NCI-H1105 treated with DMSO at 0.1 percent for 48 hours (cell line): ENCODE results near the gene MYADML2.

ENCODE experiments used
- DNase-seq: peaks from one replicate; lab custom pipeline; 2025; lab: John Stamatoyannopoulos, UW

The MYADML2 gene

GRCh38 chr17:81978524-81979298 is 31.7 kb upstream of the MYADML2 start:
- DNase-seq, result no peak

DNA sequence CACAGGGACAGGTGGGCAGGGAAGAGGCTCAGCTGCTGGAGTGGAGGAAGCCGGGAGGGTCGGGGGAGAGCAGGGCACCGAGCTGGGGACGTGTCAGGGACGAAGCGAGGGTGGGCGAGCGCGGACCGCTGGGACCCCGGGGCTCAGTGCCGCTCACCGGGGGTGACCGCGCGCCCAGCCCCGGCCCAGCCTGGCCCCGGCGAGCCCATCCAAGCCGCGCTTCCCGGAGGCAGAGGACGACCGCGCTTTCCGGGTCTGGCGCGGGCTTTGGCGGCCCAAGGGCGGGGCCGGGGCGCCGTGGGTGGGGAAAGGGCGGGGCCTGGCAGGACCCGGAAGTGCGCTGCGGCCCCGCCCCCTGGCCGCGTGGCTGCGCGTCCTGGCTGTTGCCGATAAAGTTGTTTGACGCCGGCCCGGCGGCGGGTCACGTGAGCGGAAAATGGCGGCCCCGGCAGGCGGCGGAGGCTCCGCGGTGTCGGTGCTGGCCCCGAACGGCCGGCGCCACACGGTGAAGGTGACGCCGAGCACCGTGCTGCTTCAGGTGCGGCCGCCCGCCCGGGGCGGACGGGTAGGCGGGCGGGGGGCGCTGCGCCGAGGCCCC is 30.3 kb upstream of the MYADML2 start, which contains the start of gene ASPSCR1:
TSS of gene ASPSCR1 (plus strand) at position 419 of the 598 bp plus-strand sequence. CDS start at position 437, 18 bp downstream.
- DNase-seq, result peak; percentile 74

DNA sequence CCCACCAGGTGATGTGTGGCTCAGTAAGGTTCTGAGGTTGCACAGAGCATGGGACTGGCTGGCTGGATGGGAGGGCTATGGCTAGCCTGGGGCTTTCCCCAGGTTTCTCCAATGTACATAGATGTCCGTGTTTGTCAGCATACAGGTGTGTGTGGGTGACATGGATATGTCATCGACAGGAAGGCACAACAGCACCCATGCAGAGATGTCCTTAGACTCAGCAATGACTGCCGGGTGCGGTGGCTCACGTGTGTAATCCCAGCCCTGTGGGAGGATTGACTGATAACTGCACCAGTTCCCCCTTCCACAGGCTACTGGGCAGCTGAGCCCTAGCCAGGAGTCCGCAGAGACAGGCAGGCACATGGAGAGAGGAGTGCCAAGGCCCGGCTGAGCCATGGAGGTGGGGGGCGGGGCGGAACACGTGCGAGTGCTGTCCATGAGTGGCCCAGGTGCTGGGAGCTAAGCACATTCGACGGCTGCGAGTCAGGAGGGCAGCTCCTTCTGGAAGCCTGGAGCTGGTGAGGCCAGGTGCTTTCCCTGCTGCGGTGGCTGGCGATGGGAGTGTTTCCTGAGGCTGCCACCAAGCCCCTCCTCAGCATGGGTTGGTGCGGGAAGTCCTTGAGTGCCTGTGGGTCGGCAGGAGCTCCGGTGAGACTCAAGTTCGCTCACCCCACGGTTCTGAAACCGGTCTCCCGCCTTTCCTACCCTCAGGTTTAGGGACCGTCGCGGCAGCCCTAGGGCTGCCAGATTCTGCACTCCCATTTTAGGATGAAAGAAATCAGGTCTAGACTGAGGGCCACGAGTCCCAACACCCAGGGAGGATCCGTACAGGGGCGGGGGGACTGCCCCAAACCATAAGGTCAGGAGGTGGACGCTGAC is 29.5 kb upstream of the MYADML2 start:
- DNase-seq, result peak; percentile 24

GRCh38 chr17:81973432-81973831 is 26.4 kb upstream of the MYADML2 start:
- no peak for DNase-seq

DNA sequence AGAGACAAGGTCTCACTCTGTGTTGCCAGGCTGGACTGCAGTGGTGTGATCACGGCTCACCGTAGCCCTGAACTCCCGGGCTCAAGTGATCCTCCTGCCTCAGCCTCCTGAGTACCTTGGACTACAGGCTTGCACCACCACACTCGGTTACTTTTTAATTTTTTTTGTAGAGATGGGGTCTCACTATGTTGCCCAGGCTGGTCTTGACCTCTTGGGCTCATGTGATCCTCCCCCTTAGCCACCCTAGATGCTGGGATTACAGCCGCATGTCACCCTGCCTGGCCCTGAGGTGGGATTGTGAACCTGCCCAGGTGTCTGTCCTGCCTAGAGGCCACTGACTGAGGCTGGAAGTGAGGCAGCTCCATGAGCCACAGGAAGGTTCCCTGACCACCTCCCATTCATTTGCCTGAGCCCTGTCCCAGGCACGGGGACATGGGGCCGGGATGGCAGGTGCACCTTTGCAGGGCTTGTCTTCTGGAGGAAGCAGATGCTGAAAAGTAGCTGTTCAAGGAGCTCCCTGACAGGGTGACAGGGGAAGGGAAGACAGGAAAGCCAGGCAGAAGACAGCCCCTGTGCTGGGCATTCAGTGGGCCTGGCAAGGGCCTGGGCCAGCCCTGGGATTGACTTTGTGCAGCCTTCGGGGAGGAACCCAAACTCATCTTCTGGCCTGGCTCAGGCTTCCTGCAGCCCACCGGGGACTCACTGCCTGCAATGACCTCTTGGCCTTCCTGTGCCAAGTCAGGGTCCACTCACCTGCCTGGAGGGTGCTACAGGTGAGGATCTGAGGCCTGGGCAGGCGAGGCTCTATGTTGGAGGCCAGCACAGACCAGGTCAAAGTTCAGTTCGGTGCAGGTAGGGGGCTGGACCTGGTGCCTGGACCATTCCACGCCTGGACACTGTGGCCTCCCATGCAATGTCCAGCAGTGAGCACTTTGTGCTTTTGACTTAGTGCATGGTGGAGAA is 22.1 kb upstream of the MYADML2 start:
- DNase-seq, result no peak

- no peak for DNase-seq
Observed at GRCh38 chr17:81968396-81968745, 21.3 kb upstream of the MYADML2 start.

DNA sequence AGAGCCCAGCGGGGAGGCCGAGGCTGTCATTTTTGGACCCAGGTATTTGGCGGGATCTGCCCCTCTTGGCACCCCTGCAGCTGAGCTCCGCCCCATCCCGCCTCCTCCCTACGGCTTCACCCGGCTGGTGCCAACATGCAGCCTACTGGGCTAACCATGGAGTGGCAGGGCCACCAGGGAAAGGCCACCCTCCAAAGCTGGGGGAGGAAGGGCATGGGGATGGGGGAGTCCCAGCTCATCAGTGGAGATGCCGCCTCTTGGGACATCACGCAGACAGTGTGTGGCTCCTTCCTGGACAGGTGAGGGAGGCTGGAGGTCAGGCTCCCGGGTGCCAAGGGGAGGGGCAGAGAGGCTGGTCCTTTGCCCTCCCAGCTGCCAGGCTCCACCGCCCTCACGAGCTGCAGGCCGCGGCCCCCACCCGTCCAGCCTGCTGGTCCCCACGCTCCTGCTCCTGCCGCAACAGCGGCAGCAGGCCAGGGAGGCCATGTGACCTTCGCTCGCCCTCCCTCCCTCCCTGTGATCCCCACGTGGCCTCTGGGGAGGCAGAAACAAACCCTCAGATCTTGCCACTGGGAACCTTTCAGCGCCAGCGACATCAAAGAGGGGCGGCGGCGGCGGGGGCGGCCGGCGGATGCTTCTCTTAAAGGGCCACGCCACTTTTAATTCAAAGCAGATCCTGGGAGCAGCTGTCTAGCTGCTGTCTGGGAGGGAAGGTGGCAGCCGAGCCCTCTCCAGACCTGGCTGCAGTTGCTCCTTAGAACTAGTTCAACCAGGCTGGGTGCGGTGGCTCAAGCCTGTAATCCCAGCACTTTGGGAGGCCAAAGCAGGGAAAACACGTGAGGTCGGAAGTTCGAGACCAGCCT is 20.7 kb upstream of the MYADML2 start:
- DNase-seq, result peak; percentile 75

DNA sequence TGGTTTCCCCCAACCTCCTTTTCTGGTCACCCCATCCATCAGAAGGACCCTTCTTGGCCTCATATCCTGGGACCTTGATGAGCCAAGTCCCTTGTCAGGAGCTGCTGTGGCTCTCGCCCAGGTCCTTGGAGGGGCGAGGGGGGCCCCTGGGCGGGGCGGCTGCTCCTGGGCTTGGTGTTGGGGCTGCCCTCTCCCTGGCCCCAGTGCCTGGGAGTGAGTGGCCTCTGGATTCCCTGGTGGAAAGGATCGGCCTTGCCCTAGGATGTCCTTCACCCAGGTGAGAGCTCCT is 20.2 kb upstream of the MYADML2 start:
- DNase-seq, result no peak

DNA sequence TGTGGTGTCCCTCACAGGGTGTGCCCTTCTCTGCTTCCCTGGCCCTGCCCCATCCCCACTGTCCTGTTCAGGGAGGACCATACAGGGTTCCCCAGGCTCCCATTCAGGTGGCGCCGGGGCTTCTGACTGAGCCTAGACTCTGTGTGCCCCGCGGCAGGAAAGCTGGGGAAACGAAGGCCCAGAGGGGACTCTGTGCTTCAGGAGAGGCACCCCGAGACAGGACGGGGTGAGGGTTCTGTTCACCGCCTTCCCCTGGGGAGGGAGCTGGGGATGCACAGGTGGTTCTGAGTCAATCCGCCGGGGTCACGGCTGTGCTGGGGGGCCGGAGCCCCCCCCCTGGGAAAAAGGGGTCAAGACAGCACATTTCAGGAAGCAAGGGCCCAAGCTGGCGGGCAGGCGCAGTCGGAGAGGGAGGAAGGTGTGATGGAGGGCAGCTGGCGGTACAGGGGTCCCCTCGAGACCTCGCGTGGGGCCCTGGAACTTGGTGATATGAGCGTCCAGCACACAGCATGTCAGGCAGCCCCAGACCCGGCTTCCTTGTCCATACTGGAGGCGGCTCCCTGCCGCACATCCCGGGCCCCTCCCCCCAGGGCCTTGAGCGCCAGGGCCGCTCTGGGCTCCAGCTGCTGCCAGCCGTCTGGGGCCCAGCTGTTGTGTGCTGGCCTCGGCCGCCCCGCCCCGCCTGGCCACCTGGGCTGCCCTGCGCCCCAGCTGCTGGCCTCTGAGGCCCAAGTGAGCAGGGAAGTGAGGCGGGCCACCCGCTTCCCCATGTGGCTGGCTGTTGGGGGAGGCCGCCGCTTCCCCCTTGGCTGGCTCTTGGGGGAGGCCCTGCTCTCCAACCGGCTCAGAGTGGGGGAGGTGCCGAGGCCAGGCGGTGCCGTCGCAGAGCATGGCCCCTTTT is 19.6 kb upstream of the MYADML2 start:
- no peak for DNase-seq

- DNase-seq, result no peak
Observed at GRCh38 chr17:81964081-81964849, 17.2 kb upstream of the MYADML2 start.

DNA sequence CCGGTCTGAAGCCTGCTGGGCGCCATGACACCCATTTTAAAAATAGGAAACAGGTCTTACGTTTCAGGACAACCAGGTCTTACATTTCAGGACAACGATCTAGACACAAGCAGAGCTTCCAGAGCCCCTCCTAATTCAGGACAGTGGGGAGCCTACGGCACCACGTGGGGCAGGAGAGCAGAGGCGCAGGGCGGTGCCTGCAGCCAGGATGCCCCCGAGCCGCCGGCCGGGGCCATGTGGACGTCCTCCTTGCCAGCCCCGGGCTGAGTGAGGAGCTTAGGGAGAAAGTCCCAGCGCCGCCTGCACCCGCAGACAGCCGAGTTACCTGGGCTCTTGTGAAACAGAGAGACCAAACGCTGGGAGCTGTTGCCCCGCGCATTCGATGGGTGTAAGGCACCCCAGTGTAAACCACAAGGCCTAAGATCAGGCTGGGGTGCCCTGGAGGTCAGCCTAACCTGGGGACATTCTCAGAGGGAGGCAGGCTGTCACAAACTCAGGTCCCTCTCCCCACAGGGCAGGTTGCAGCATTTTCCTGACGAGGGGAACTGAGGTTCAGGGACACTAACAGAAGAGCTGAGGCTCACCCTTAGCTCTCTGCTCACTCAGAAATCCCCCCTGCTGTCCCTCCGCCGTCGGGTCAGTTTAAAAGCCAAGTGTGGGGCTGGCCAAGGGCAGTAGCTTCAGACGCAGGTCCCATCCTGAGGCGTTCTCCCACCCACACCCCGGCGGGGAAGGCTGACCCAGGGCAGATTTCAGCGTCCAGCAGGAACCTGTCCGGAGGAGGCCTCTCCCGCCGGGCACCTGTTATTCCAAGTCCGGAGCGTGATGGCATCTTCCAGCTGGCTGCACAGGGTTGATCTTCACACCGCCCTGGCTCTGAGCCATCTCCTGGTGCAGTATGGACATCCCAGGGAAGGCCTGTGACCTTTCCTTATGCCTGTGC is 15.7 kb upstream of the MYADML2 start:
- no peak for DNase-seq

DNA sequence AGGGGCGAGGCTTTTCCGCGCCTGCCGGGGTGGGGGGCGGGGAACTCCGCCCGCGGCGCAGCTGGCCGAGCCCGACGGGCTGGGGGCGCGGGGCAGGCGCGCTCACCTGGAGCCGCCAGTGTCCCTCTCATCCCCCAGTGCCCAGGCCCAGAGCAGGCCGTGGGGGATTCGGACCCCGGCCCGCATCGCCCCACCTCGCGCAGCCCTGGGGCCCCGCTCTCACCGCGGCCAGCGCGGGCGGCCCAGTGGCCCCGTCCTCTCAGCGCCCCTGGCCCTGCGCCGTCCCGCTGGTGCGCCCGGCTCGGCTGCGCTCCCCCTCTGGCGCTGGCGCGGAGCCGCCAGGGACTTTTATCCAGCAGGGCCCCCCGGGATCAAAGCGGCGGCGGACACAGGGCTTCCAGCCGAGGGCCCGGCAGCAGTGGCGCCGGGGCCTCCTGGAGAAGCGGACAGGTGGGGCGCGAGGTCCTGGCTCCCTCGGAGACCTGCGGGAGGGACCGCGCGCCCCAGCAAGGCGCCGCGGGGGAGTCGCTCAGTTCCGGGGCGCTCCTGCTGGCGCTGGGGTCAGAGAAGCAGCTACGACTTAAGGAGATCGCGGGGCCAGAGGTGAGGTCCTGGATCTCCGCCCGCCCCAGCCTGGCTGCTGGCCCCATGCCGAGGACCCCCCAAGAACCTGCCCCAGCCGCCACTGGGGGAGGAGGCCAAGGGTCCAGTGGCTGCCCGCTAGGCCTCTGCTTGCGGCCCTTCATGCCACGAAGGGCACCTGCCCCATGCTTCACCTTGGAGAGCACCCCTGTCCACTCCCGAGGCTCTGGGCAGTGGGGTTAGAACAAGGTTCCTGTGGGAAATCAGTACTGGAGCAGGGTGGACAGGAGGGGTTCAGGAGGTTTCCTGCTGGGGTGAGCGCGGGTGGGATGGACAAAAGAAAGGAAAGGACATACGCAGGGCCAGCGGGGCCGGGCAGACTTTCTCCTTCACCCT is 14.8 kb upstream of the MYADML2 start:
- DNase-seq, result no peak

- DNase-seq, result no peak
Observed at GRCh38 chr17:81961087-81961511, 14.1 kb upstream of the MYADML2 start, which contains the start of gene NOTUM. Gene NOTUM, minus strand, starts transcription at chr17:81961187. Its CDS starts 278 bp downstream, at chr17:81960909.

DNA sequence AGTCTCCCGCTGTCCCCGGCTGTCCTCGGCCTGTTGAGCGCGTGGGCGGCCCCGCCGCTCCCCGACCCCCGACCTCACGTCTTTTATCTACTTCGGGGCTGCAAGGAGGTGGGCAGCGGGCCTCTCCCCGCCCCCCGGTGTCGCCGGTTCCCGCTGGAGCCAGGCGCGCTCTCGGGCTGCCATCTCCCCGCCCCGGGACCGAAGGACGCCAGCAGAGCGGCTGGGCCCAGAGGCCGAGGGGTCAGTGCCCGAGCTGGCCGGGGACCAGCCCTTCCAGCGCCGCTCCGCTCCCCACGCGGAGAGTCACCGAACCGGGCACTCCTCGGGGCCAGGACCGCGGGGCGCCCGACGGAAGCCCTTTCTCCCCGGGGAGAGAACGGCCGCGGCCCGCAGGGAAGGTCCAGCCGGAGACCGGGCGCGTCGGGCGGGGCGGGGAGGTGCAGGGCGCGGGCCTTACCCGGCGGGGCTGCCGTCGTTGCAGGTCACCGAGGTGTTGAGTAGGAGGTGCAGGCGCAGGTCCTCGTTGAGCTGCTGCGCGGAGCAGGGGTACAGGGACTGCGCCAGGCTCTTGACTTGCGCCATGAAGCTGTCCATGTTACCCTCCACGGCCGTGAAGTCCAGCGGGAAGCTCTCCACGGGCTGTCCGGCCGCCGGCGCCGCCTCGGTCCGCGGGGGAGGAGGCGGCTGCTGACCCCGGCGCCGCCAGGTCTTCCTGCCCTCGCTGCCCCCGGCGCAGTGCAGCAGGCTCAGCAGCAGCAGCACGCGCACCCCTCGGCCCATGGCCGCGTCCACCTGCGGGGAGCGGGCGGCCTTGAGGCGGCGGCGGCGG is 13.3 kb upstream of the MYADML2 start:
- peak; percentile 1 for DNase-seq

GRCh38 chr17:81959362-81960129 is 12.5 kb upstream of the MYADML2 start:
- DNase-seq, result peak; percentile 7
